Endothelial cell of umbilical vein (primary cell): ENCODE data around the gene RIPK4.

Source experiments
- CTCF ChIP-seq, 2 donors: IDR thresholded peaks; 1 replicate in 1 of 2; 2 replicates in 1 of 2; pipeline ENCODE4 v1.5.1; 2011; ENCODE audit warnings: low read length in 2 of 2, mild to moderate bottlenecking in 2 of 2, moderate library complexity in 2 of 2, control low read depth in 1 of 2, inconsistent platforms in 1 of 2, low read depth in 1 of 2; ENCODE audit not compliant: insufficient read depth in 1 of 2; ENCODE audit errors: extremely low read depth in 1 of 2
- EZH2 ChIP-seq: IDR thresholded peaks from 2 replicates; pipeline ENCODE4 v1.6.1; 2012; ENCODE audit warnings: borderline replicate concordance, low read depth, mild to moderate bottlenecking, moderate library complexity, low read length, inconsistent platforms; ENCODE audit not compliant: severe bottlenecking
- FOS ChIP-seq: IDR thresholded peaks from 2 replicates; pipeline ENCODE4 v1.6.1; 2011; ENCODE audit warnings: mild to moderate bottlenecking, low read length, moderate library complexity, borderline replicate concordance; ENCODE audit not compliant: insufficient read depth
- GATA2 ChIP-seq: IDR thresholded peaks from 2 replicates; pipeline ENCODE4 v1.7.0; 2011; ENCODE audit warnings: low read depth, mild to moderate bottlenecking, moderate library complexity, mixed read lengths, low read length; ENCODE audit not compliant: insufficient read length, insufficient read depth
- JUN ChIP-seq: IDR thresholded peaks from 2 replicates; pipeline ENCODE4 v1.6.1; 2011; ENCODE audit warnings: borderline replicate concordance, low read depth; ENCODE audit not compliant: insufficient read length, insufficient read depth
- MYC ChIP-seq: IDR thresholded peaks from one replicate; pipeline ENCODE4 v1.6.1; 2011; ENCODE audit warnings: mild to moderate bottlenecking, low read depth, low read length
- POLR2A ChIP-seq: IDR thresholded peaks from 2 replicates; pipeline ENCODE4 v1.6.1; 2012; ENCODE audit warnings: low read depth, mild to moderate bottlenecking, control low read depth, low read length
- POLR2AphosphoS5 ChIP-seq: IDR thresholded peaks from 2 replicates; pipeline ENCODE4 v1.6.1; 2012; ENCODE audit warnings: low read depth, mild to moderate bottlenecking, control low read depth, low read length, moderate library complexity; ENCODE audit not compliant: insufficient read depth
- TF ChIP-seq, protein P1 (sequence below): IDR thresholded peaks from 2 replicates; pipeline ENCODE4 v1.6.1; 2011; ENCODE audit not compliant: insufficient read depth, insufficient read length

GRCh38 chr21:41736423-41736822 lies 30.4 kb downstream of the RIPK4 start:
- no peak for TF ChIP-seq CTCF (IDR thresholded peaks at IDR 0.05; ENCODE audit: extremely low read depth in 1 of 2, insufficient read depth in 1 of 2, low read depth in 1 of 2, low read length in 2 of 2)
- no peak for TF ChIP-seq JUN
- TF ChIP-seq EZH2, result no peak
- no peak for TF ChIP-seq POLR2A
- no peak for TF ChIP-seq POLR2AphosphoS5
- no peak for TF ChIP-seq MYC
- TF ChIP-seq FOS, result no peak
- TF ChIP-seq, protein P1, sequence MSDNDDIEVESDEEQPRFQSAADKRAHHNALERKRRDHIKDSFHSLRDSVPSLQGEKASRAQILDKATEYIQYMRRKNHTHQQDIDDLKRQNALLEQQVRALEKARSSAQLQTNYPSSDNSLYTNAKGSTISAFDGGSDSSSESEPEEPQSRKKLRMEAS, result no peak
- TF ChIP-seq GATA2, result no peak
